Natural killer cell (primary cell): Measurements from ENCODE around the gene TMEM51. TPM values are rescaled to one million over a fixed set of nuclear protein-coding genes. Genes with fewer than 3 reads are reported as not detected.

Experiments used
- ATAC-seq, 3 donors: fragments of 150-1000 bp in 2 of 3; fragments of 200-7000 bp in 1 of 3; cut with Tn5 transposase; 1 replicate in 1 of 3; 2 replicates in 2 of 3; pipeline ENCODE4 v1.10.0; 2021; ENCODE audit warnings: mild to moderate bottlenecking in 2 of 3, moderate library complexity in 2 of 3
- DNase-seq, 2 donors: peaks; one replicate each; pipeline versions ENCODE4 v3.0.0 to v3.0.0-alpha.2; 2013 to 2021; ENCODE audit warnings: mixed read lengths in 1 of 2
- H3K27ac ChIP-seq: one replicate; pipeline ENCODE4 v1.5.1; 2013; ENCODE audit warnings: mild to moderate bottlenecking, low read length
- H3K27me3 ChIP-seq: one replicate; pipeline ENCODE4 v1.6.1; 2013; ENCODE audit warnings: low read length; ENCODE audit not compliant: control insufficient read depth, insufficient read depth
- H3K36me3 ChIP-seq: one replicate; pipeline ENCODE4 v1.6.1; 2013; ENCODE audit warnings: low read length; ENCODE audit not compliant: control insufficient read depth, insufficient read depth
- H3K4me1 ChIP-seq: one replicate; pipeline ENCODE4 v1.6.1; 2013; ENCODE audit warnings: low read length; ENCODE audit not compliant: control insufficient read depth, insufficient read depth
- H3K4me3 ChIP-seq: one replicate; pipeline ENCODE4 v1.5.1; 2013; ENCODE audit warnings: low read length
- H3K9me3 ChIP-seq: one replicate; pipeline ENCODE4 v1.6.1; 2013; ENCODE audit warnings: low read length; ENCODE audit not compliant: control insufficient read depth, insufficient read depth
- H3K27ac Mint-ChIP-seq, 2 donors: one replicate each; pipeline ENCODE4 v1.8.0; 2022; ENCODE audit warnings: mild to moderate bottlenecking in 2 of 2, mixed read lengths in 2 of 2, moderate library complexity in 1 of 2
- H3K27me3 Mint-ChIP-seq, 2 donors: one replicate each; pipeline ENCODE4 v1.8.0; 2022; ENCODE audit warnings: low read depth in 2 of 2, mixed read lengths in 2 of 2
- H3K36me3 Mint-ChIP-seq: one replicate; pipeline ENCODE4 v1.8.0; 2022; ENCODE audit warnings: mixed read lengths
- H3K4me1 Mint-ChIP-seq, 2 donors: one replicate each; pipeline ENCODE4 v1.8.0; 2022; ENCODE audit warnings: mixed read lengths in 2 of 2
- H3K4me3 Mint-ChIP-seq: one replicate; pipeline ENCODE4 v1.8.0; 2022; ENCODE audit warnings: mild to moderate bottlenecking, moderate library complexity, mixed read lengths
- H3K9me3 Mint-ChIP-seq, 2 donors: one replicate each; pipeline ENCODE4 v1.8.0; 2022; ENCODE audit warnings: mixed read lengths in 2 of 2
- CTCF ChIP-seq: fragments of 200-600 bp; IDR thresholded peaks from one replicate; pipeline ENCODE4 v1.8.0; 2022; ENCODE audit warnings: antibody characterized with exemption
- WGBS: methylation state at CpG from one replicate; pipeline ENCODE4 v1.1.7; 2013; ENCODE audit warnings: missing lambda C conversion rate; ENCODE audit not compliant: insufficient coverage; 5-methylcytosine and 5-hydroxymethylcytosine counted together
- intact Hi-C: fragments of 100-400 bp; cut with micrococcal nuclease; formaldehyde crosslinking; loops from one replicate; pipeline ENCODE4 v1.14.2; 2022
- total RNA-seq, 4 donors: library from RNA; stranded (reverse); fragments of 120-200 nt in 1 of 4; gene quantifications; one replicate each; pipeline versions ENCODE4 v1.2.3 to v1.2.4, GENCODE V29; 2013 to 2022

TMEM51 gene
- total RNA-seq, 3 donors from 2014 or later (not counting 1 experiment from before 2014, with no cell fraction given): not detected

GRCh38 chr1:15159166-15159555 lies 5.6 kb downstream of the TMEM51 start:
- WGBS: 66% methylated on average over 7 of the region's 7 CpGs
- Histone ChIP-seq H3K4me1 (peaks cover 25% of the 10 kb centered on the region), H3K9me3 (no peaks in the 10 kb centered on the region), H3K4me3 (no peak overlapping the region), H3K36me3 (no peaks in the 10 kb centered on the region), H3K27ac (no peak overlapping the region), H3K27me3 (peaks cover 12% of the 10 kb centered on the region)
- Mint-ChIP-seq H3K9me3 (no peaks in the 10 kb centered on the region), H3K4me1 (peaks cover 19% of the 10 kb centered on the region in 2 donors), H3K27ac (no peak overlapping the region), H3K36me3 (no peaks in the 10 kb centered on the region), H3K27me3 (peaks cover 10 to 13% of the 10 kb centered on the region in 2 donors), H3K4me3 (no peak overlapping the region)
- ATAC-seq (no peak), DNase-seq (no peak)
- TF ChIP-seq CTCF: no peak
- intact Hi-C loops: no loop called here

- Mint-ChIP-seq H3K9me3 (no peaks in the 10 kb centered on the region), H3K4me1 (peaks cover 9% of the 10 kb centered on the region in 2 donors), H3K27ac (no peak overlapping the region), H3K4me3 (no peak overlapping the region), H3K27me3 (peaks cover 0 to 3% of the 10 kb centered on the region in 2 donors), H3K36me3 (no peaks in the 10 kb centered on the region)
- intact Hi-C loops: no loop called here
- no peaks in the 10 kb centered on the region for H3K36me3 ChIP-seq
- no peaks in the 10 kb centered on the region for H3K9me3 ChIP-seq
- H3K27me3 ChIP-seq: no peaks in the 10 kb centered on the region
- no peak overlapping the region for H3K27ac ChIP-seq
- no peak for TF ChIP-seq CTCF
- ATAC-seq: no peak
- no peak for DNase-seq
- H3K4me3 ChIP-seq: no peak overlapping the region
- WGBS: 66% methylated on average over 6 of the region's 8 CpGs
- H3K4me1 ChIP-seq: peaks cover 12% of the 10 kb centered on the region
These were observed 7.1 kb downstream of the TMEM51 start for GRCh38 chr1:15160626-15161025.

GRCh38 chr1:15167386-15167785 lies 13.8 kb downstream of the TMEM51 start:
- H3K4me3 Mint-ChIP-seq: no peak overlapping the region
- DNase-seq: no peak
- H3K27me3 Mint-ChIP-seq: peaks cover 2 to 11% of the 10 kb centered on the region in 2 donors
- Histone ChIP-seq H3K27ac (no peak overlapping the region), H3K27me3 (no peaks in the 10 kb centered on the region), H3K4me1 (no peaks in the 10 kb centered on the region), H3K36me3 (no peaks in the 10 kb centered on the region), H3K9me3 (no peaks in the 10 kb centered on the region), H3K4me3 (no peak overlapping the region)
- no peak for TF ChIP-seq CTCF
- ATAC-seq: no peak
- H3K36me3 Mint-ChIP-seq: no peaks in the 10 kb centered on the region
- 69% methylated on average over 2 of the region's 3 CpGs for WGBS
- H3K4me1 Mint-ChIP-seq: peaks cover 2 to 5% of the 10 kb centered on the region in 2 donors
- intact Hi-C loops: no loop called here
- H3K9me3 Mint-ChIP-seq: no peaks in the 10 kb centered on the region
- H3K27ac Mint-ChIP-seq: no peak overlapping the region

GRCh38 chr1:15168479-15168878 lies 14.9 kb downstream of the TMEM51 start:
- Histone ChIP-seq H3K4me1 (peaks cover 4% of the 10 kb centered on the region), H3K27me3 (no peaks in the 10 kb centered on the region), H3K27ac (no peak overlapping the region), H3K9me3 (no peaks in the 10 kb centered on the region), H3K4me3 (no peak overlapping the region), H3K36me3 (no peaks in the 10 kb centered on the region)
- H3K36me3 Mint-ChIP-seq: no peaks in the 10 kb centered on the region
- DNase-seq (no peak), ATAC-seq (no peak)
- intact Hi-C loops: no loop called here
- H3K4me1 Mint-ChIP-seq: peaks cover 5 to 8% of the 10 kb centered on the region in 2 donors
- H3K9me3 Mint-ChIP-seq: no peaks in the 10 kb centered on the region
- TF ChIP-seq CTCF: no peak
- no peak overlapping the region for H3K4me3 Mint-ChIP-seq
- peaks cover 2 to 11% of the 10 kb centered on the region in 2 donors for H3K27me3 Mint-ChIP-seq
- 43% methylated on average over 5 of the region's 5 CpGs for whole genome bisulfite sequencing
- H3K27ac Mint-ChIP-seq: no peak overlapping the region
